HG03159 (cell line): ENCODE measurements around the gene ZDHHC3.

Experiments used
- ATAC-seq: cut with Tn5 transposase; IDR thresholded peaks from one replicate; pipeline ENCODE4 v1.9.1; 2021; ENCODE audit warnings: mild to moderate bottlenecking, moderate library complexity; ENCODE audit not compliant: unreplicated experiment

ZDHHC3 gene

DNA sequence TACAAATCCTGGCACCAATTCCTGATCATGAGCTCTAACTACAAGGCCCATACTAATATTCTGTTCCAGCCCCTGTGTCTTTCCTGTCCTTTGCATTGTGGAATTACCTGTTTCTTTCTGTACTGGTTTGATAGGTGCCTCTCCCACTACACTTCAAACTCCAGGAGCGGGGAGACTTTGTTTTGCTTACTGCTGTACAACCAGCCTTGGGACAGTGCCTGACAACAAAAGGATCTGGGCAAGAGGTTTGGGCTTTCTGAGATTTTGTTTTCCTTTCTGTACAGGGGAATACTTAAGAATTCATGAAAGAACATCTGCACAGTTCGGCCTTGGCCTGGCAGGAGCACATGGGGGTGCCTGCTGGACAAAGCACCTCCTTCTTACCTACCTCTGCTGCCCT, 45.1 kb downstream of the ZDHHC3 start:
- no peak for ATAC-seq

DNA sequence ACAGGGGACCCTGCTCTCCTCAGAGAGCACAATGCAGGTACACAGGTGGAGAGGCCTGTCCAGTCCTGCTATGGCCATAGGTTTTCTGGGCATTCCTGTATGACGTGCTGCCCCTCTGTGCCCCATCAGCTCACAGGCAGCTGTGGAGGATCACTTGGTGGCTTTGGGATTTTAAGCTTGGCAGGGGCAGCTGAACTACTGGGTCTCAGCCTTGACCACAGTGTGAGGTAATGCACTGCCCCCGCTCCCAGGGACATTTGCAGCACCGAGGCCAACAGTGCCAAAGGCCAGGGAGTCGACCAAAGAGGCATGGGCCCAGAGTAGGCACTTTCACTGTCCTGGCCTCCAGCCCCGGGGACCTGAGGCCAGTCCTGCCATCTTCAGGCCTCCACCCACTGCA, 46.2 kb downstream of the ZDHHC3 start:
- no peak for ATAC-seq

DNA sequence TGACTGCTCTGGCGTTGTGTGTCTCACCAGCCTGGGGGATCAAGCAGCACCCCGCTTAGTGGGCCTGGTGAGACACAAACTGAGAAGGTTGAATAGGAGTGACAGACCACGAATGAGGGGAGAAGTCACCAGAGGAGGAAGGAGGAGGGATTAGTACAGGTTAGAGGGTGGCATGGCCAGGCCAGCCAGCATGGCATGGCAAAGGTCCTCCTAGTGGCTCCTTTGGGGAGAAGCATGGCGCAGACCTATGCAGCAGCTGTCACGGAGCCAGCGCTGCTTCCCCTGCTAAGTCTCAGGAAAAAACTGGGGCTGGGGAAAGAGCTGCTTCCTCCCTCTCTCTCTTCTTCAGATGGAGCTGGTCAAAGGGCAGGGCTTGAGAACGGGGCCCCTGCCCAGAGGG, 48.6 kb downstream of the ZDHHC3 start:
- ATAC-seq = no peak

DNA sequence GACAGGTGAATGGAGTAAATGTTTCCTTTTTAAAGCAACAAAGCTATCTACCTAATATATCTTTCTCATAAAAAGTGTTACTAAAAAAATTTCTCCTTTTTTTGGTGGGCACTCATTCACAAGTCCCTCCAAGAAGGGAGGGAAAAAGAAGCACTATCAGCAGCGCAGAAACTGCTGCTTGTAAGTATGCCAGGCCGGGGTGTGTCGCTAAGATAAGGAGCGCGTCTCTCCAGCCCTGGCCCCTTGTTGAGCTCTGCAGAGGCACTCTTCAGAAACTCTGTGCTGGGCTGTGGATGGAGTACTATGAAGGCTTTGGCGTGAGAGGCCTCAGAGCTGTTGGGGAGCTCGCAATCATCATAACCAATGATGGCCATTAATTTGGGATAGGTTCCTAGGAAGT, 49.1 kb downstream of the ZDHHC3 start:
- no peak for ATAC-seq

DNA sequence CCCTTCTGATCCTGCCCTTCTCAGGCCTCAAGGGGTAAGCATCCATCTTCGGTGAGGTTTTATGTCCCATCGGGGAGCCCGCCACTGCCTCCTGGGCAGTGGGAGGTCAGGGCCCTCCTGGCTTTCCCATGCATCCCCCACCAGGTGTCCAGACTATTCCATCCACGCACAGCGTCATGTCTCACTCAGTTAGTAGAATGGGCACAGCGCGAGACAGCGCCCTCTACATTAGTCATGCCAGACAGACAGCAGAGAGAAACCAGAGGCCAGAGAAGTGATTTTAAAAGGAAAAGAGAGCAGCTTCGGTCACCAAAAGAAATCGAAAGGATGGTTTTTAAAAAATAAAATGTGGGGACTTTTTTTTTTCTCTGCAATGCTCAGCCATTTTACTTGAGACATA, 49.8 kb downstream of the ZDHHC3 start:
- no peak for ATAC-seq

DNA sequence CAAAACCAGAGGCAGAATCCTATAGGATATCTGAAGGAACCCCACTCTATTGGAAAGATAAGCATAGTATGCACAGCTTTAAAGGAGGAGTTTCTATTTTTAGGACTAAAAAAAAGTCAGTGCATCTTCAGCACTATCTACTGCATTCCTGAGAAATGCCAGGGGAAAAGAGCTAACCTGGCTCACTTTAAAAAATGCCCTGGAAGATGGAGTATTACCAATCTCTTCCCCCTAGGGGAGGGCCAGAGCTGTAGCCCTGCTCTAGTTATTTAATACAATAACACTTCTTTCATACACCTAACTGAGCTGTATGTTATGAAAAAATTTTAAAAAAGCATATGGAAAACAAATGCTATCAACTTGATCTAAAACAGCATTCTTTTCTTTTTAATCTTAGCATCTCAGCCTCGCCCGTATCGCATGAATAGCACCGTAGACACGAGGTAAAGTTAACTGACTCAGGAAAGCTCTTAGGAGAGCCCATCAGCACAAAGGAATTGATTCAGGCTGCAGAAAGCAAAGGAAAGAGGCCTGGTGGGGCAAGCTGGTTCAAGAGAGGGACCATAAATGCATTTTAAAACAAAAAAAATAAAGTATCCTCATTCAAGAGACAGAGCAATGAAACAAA, 51.4 kb downstream of the ZDHHC3 start:
- no peak for ATAC-seq

DNA sequence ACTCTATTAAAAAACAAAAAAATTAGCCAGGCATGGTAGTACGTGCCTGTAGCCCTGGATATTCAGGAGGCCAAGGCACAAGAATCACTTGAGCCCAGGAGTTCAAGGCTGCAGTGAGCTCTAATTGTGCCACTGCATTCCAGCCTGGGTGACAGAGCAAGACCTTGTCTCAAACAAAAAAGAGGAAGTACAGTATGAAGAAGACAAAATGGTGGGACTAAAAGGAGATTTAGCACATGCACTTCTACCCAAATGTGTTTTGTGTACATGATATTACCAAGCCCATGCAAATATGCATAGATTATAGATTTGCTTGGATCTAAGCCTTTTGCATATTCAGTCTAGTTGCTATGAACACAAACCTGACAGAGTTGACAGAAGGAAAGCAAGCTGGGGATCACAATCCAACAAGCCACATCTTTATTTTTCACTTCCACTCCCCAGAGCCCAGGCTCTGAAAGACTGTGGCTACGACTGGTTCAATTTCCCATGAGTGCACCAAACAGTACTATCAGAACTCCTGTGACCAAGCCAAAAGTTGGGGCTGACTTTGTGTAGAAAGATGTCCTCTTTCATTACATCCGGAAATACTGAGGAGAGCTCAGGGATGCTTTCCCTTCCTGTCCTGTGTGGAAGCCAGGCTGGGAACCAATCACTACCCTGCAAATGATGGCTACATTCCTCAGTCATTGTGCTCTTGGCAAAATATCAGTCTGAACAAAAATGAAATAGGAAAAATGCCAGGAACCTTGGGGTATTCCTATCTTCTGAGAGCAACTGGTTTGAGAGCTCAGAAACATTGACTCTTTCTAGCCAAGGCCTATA, 52.1 kb downstream of the ZDHHC3 start:
- no peak for ATAC-seq

DNA sequence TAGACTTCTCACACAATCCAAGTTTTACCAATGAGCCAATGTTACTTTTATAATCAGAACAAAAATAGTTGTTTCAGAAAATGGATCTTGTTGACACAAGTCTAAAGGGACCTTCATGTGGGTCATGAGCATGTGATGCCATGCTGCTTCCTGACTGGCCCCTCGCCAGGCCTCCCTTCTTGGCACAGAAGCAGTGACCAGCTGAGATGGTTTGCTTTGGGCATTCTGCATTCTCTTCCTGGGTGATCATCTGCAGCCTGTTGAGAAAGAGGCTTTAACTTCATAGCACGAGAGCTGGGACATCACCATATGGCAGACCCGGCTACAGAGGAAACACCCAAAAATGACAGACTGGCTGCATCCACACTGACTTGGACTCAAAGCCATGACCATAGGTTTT, 55.9 kb downstream of the ZDHHC3 start:
- ATAC-seq = no peak

DNA sequence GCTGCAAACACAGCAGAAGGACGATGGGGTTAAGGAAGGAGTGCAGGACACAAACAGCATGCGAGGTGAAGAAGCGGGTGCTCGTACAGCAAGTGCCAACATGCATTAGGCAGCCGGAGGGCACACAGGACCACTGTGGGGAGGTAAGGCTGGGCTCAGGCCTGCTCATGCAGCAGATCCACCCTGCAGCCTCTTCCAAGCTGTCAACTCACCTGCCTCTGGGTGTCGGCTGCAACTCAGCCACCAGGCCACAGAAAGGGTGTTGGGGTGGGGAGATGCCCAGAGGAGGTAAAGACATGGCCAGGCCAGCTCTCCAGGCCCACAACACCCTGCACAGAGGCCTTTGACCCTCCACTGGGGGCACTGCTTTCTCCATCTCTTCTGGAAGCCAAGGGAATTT, 57.4 kb downstream of the ZDHHC3 start:
- no peak for ATAC-seq

DNA sequence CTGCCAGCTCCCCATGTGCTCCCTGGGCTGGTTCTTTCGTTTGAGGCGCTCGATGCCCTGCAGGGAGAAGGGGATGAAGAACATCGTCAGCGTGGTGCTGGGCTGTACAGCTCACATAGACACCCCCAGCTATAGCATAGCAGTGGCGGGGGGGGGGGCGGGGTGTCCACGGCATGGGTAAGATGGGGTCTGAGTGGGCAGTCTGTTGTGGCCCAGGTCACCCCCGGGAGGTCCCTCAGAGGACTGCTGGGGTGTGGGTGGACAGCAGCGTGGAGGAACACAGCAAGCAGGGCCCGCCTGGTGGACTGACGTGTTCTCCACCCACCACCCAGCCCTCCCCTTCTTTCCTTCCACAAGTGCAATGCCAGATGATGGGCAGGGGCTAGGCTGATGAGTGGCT, 57.9 kb downstream of the ZDHHC3 start:
- no peak for ATAC-seq

DNA sequence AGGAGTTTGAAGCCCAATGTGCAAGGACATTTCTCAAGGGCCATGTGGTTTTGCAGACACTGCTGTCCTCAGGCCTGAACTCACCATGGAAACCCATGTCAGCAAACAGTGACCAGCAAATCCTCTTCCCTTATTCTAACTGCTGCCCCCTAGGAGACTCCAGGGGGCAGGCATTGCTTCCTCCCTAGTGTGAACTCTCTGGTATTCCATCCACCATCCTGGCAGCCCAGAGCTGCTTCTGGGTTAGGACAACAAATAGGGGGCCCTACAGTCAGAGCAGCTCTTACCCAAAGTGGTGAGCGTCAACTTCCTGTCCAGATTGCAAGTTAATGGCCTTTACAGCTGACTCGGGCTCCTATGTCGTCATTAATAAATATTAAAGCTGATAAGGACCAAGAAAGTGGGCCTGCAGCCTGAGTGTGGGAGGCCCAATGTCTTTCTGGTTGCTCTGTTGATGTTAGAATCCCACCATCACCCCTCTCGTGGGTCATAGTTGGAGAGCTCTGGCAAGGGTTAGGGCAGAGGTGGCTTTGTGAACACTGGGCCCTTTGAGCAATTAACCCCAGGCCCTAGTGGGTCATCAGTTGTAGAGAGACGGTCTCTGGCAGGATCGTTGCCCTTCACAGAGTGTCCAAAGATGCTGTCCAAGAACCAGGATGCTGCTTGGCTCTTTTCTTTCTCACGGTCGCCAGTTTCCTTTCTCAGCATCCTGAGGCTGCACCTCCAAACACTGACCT, 60.1 kb downstream of the ZDHHC3 start:
- ATAC-seq = no peak

DNA sequence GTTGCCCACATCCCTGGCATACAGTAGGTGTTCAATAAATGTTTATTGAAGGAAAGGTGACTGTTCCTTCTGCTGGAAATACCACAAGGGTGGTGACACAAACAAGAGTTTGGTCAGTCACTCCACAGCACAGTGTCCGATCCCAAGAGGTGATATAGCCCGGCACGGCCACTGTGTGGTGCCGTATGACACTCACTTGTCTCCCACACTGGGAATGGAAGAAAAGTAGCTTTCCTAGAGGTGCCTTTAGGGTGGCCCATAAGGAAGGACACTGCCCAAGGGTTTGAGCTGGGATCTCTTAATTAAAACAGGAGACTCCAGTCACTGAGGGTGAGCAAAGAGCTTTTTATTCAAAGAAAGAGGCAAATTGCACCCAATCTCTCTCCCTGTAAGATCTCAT, 61.0 kb downstream of the ZDHHC3 start:
- no peak for ATAC-seq

DNA sequence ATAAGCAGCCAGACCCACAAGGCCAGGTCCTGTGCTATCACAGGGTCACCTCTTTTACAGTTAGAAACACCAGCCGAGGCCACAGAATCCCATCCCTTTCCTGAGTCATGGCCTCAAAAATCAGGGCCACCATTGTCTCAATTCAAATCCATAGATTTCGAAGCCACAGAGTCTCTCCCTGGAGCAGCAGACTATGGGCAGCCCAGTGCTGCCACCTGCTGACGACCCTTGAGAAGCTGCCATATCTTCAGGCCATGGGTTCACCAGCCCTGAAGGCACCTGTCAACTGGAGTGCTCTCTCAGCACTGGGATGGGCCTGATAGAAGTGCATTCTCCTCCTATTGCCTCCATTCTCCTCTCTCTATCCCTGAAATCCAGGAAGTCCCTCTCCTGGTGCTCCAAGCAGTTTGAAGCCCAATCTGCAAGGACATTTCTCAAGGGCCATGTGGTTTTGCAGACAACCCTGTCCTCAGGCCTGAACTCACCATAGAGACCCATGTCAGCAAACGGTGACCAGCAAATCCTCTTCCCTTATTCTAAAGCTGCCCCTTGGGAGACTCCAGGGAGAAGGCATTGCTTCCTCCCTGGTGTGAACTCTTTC, 62.0 kb downstream of the ZDHHC3 start:
- no peak for ATAC-seq

DNA sequence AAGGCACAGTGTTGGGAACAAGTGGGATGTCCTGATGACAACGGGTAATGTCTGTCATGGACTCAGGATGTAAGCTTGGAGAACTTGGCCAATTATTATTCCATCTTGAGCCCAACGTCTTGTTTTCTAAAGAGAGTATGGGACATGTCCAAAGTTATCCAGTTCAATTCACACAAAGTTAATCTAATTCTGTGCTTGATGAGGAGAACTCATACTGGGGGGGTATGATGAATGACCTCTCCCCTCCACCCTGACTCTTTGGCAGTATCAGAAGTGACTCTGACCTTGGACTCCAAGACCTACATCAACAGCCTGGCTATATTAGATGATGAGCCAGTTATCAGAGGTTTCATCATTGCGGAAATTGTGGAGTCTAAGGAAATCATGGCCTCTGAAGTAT, 65.3 kb downstream of the ZDHHC3 start:
- no peak for ATAC-seq

DNA sequence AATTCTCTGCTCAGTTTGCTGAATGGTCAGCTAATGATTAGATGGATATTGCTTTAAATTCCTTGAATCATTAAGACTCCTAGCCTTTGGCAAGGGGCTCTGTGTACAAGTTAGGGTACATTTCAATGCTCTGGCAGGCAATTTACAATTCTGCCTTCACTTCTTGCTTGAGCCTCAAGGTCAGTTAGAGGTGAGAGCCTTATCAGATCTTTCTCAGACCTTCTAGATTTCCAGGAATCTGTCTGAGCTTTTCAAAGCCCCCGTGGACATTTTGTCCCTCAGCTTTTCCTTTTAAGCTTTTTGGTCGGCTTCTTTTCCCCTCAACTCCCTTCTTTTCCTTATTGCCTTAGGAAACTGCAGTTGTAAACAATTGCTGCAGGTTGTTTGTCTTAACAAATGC, 66.9 kb downstream of the ZDHHC3 start:
- no peak for ATAC-seq

DNA sequence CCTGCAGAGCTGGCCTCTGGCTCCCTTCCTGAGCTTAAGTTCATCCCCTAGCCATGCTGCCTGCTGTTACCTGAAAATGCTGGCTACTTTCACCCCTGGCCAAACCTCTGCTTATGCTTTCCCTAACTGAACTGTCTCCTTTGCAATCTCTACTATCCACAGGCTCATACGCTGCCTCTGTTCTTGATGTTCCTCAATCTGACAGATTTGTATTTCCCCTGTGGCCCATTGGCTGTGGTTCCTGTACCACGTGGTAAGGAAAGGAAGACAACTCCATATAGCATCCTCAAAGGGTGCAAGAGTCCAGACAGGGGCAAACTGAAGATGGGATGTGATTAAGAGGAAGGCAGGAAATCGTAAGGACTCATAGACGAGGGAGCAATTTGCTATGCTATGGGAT, 68.4 kb downstream of the ZDHHC3 start:
- no peak for ATAC-seq

DNA sequence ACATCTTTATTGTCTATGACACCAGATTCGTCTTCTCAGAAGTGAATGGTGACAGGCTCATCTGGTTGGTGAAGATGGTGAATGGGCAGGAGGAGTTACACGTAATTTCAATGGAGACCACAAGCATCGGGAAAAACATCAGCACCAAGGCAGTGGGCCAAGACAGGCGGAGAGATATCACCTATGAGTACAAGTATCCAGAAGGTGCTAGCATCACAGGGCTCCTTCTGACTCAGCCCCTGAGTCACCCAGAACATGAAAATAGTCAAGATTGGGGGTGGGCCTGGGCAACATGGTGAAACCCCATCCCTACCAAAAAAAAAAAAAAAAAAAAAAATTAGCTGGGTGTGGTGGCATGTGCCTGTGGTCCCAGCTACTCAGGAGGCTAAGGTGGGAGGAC, 69.0 kb downstream of the ZDHHC3 start:
- ATAC-seq = no peak

DNA sequence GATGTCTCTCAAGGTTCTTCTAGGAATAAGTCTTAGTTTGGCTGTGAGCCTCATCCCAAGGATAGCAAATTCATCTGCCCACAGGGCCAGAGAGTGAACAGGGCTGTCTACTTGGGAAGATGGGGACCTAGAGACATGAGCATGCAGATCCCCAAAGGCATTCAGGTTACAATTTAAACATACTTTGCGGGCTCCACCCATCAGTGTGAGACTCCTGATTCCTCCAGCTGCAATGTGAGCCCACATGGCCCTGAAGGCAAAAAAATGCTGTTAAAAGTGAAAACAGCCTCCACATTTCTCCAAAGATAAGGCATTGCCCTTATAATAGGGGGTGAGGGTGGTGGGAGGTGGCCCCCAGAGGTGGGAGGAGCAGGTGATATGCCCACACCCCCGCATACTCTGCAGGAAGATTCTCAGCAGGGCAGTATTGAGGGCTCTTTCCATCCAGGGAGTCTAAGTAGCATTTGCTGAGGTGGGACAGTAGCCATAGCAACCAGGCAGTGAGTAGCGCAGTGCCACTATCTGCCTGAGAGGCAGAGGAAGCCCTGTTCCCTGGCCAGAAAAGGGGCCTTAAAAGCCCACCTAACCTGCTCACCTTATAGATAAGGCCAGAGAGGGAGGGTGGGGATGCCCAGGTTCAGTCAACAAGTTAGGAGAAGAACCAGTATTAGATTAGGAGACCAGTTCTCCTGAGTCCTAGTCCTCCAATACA, 70.4 kb downstream of the ZDHHC3 start:
- no peak for ATAC-seq

DNA sequence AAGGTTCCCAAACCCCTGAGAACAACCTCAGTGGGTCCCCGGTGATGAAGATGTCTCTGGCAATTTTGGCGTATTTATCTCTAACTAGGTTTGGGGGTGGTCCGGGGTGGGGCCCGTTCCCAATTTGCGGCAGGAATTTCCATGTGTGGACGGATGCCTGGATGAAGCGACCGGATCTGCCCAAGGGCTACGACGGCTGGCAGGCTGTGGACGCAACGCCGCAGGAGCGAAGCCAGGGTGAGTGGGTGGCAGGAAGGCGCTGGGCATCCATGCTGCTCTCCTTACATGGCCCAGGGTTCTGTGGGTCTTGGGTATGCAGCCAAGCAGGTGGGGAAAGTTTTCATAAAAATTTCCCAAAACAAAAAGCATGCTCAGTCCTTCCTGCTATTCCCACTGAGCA, 72.2 kb downstream of the ZDHHC3 start:
- no peak for ATAC-seq

DNA sequence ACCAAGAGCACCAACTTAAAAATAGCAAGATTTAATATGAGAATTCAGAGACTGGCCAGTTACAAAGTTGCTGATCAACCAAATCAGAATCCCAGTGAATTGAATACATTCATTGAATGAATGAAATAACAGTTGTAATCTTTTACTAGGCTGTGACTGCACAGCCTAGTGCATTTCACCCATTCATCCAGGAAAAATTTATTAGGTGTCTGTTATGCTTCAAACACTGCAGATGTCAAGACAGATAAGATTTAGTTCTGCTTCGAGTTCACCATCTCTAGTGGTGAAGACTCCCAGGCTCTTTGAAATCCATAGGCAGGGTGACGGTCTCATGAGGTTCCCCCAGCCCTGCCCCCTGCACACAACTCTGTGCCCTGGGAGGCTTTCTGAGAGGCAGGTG, 72.7 kb downstream of the ZDHHC3 start:
- no peak for ATAC-seq

DNA sequence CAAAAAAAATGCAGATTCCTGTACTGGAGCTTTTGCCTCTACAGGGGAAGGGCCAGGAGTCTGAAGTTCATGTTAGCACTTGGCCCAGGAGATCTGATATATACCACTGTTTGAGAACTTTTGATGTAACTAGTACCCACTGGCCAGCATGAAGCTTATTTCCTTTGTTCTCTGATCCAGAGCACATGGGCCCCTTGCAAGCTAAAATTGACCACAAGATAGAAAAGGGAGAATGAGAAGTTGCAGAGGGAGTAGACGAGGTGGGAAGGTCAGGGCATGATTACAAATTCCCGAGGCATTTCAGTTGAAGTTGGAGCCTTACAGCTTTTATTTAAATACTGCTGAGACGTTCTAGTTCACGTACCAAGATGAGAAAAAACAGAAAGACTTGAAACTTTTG, 73.3 kb downstream of the ZDHHC3 start:
- ATAC-seq = no peak
